GM13976 (cell line): Measurements from ENCODE around the gene CMTM7.

Experiments used
- DNase-seq: peaks from one replicate; pipeline ENCODE4 v3.0.0; 2012; ENCODE audit warnings: low spot score
- CTCF ChIP-seq: IDR thresholded peaks from 2 replicates; pipeline ENCODE4 v1.5.1; 2012; ENCODE audit warnings: borderline replicate concordance, mild to moderate bottlenecking; ENCODE audit not compliant: insufficient read depth; ENCODE audit errors: extremely low read depth, missing control alignments, control extremely low read depth
- in situ Hi-C: fragments of 300-500 bp; cut with MboI; formaldehyde crosslinking; loops from one replicate; pipeline ENCODE4 v1.12.0; 2022; ENCODE audit warnings: low sequenced_read_pairs, mixed read lengths, inconsistent platforms; ENCODE audit not compliant: unreplicated experiment

CMTM7 gene

DNA sequence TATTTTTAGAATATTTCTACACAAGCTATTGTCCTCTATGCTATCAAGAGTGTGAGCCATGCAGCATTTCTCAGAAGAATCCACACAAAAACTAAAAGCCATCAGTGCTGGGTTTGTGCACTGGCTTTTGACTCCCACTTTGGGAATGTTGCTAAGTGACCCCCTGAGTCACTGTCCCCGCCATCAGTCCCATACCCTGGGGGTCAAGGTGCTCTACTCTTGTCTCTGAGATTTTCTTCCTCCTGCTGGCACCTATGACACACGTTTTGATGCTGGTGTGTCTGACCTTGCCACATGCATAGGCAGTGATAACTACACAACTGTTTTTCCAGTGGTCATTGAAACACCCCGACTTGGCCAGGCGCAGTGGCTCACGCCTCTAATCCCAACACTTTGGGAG, 19.8 kb downstream of the CMTM7 start:
- no peak for DNase-seq
- in situ Hi-C loops: no loop called here
- TF ChIP-seq CTCF: no peak

GRCh38 chr3:32412887-32413286, 21.2 kb downstream of the CMTM7 start:
- no peak for TF ChIP-seq CTCF
- no peak for DNase-seq
- in situ Hi-C loops: no loop called here

GRCh38 chr3:32413845-32414521, 22.3 kb downstream of the CMTM7 start:
- no peak for TF ChIP-seq CTCF
- in situ Hi-C loops: no loop called here
- DNase-seq: no peak

DNA sequence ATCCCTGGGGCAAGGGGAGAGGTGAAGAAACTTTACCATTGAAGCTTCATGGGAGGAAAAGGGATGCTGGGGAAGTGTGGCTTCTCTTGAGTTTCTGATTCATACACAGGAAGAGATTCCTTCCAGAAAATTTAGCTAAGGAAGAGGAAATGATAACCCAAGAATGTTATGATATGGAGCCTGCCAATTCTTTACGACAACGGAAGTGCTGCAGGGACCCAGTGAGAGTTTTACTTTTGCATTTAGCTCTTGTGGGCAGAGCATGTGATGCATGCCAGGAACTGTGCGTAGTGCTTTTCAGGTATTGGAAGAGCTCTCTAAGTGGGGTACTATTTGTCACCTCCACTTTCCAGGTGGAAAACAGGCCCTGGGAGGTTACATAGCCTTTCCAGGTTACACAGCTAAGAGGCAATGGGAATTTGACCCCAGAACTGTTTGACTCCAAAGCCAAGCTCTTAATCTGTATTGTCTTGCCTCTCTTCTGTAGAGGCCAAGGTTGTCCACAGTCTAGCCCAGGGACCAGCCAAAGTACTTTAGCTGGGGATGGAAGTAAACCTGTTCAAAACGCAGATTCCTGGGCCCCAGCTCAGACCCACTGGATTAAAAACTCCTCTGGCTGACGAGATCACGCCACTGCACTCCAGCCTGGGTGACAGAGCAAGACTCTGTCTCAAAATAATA, 23.0 kb downstream of the CMTM7 start:
- in situ Hi-C loops: no loop called here
- DNase-seq: no peak
- no peak for TF ChIP-seq CTCF

DNA sequence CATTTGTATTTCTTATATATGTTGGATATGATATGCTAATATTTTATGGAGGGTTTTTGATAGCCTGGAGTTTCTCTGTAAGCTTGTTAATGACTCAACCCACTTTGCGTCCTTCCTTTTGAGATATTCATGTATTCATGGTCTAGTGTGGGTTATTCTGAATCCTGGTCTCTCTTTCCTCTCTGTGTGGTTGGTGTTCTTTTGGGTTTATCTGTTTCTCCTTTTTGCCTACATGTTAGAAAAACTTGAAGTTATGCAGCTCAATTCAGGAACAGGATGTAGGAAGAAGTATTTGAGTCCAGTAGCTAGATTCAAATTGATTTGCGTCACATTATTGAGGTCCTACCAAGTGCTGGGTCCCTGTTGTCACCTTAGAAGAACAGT, 28.1 kb downstream of the CMTM7 start:
- DNase-seq: no peak
- TF ChIP-seq CTCF: no peak
- in situ Hi-C loops: no loop called here

- no peak for TF ChIP-seq CTCF
Observed at GRCh38 chr3:32420126-32421038, 28.7 kb downstream of the CMTM7 start.

More at GRCh38 chr3:32420126-32421038, 28.7 kb downstream of the CMTM7 start:
- in situ Hi-C loops: no loop called here
- peak; percentile 74 for DNase-seq
